Stimulated activated CD4-positive, alpha-beta T cell treated with anti-CD3 and anti-CD28 coated beads, Interleukin-4, amount 100 ng/mL, for 1 hour (primary cell): ENCODE measurements around the gene RIPPLY1.

Experiments used
- DNase-seq: peaks from one replicate; pipeline ENCODE4 v3.0.0-alpha.2; 2020

Gene RIPPLY1

GRCh38 chrX:106903291-106903824 is at the start of gene RIPPLY1:
Gene RIPPLY1 (minus strand): TSS chrX:106903341. CDS start chrX:106903287, 54 bp downstream.
- no peak for DNase-seq

- no peak for DNase-seq
Observed at GRCh38 chrX:106952538-106952937, 49.4 kb upstream of the RIPPLY1 start.

GRCh38 chrX:106952089-106952488 is 48.9 kb upstream of the RIPPLY1 start:
- no peak for DNase-seq

GRCh38 chrX:106951230-106951629 is 48.1 kb upstream of the RIPPLY1 start:
- no peak for DNase-seq

GRCh38 chrX:106950381-106950780 is 47.2 kb upstream of the RIPPLY1 start:
- DNase-seq: no peak

GRCh38 chrX:106949366-106949765 is 46.2 kb upstream of the RIPPLY1 start:
- DNase-seq: no peak

GRCh38 chrX:106948641-106949040 is 45.5 kb upstream of the RIPPLY1 start:
- DNase-seq: no peak

GRCh38 chrX:106946464-106946863 is 43.3 kb upstream of the RIPPLY1 start:
- DNase-seq: no peak

GRCh38 chrX:106940068-106940467 is 36.9 kb upstream of the RIPPLY1 start:
- DNase-seq: no peak

GRCh38 chrX:106939566-106939965 is 36.4 kb upstream of the RIPPLY1 start:
- DNase-seq: no peak

GRCh38 chrX:106936246-106936645 is 33.1 kb upstream of the RIPPLY1 start:
- DNase-seq: no peak

- DNase-seq: no peak
Observed at GRCh38 chrX:106935175-106935574, 32.0 kb upstream of the RIPPLY1 start.

GRCh38 chrX:106933538-106933961 is 30.4 kb upstream of the RIPPLY1 start:
- no peak for DNase-seq

- DNase-seq: no peak
Observed at GRCh38 chrX:106932960-106933537, 29.9 kb upstream of the RIPPLY1 start.

GRCh38 chrX:106932492-106932923 is 29.4 kb upstream of the RIPPLY1 start:
- no peak for DNase-seq

- no peak for DNase-seq
Observed at GRCh38 chrX:106931831-106932491, 28.8 kb upstream of the RIPPLY1 start.

- DNase-seq: no peak
Observed at GRCh38 chrX:106928227-106928626, 25.1 kb upstream of the RIPPLY1 start.

GRCh38 chrX:106927700-106928099 is 24.6 kb upstream of the RIPPLY1 start:
- DNase-seq: no peak

- no peak for DNase-seq
Observed at GRCh38 chrX:106927023-106927422, 23.9 kb upstream of the RIPPLY1 start.

GRCh38 chrX:106921637-106922036 is 18.5 kb upstream of the RIPPLY1 start:
- DNase-seq: no peak

- no peak for DNase-seq
Observed at GRCh38 chrX:106919932-106920452, 16.9 kb upstream of the RIPPLY1 start, which contains the start of gene CLDN2. Gene CLDN2 (plus strand): TSS chrX:106920402. CDS start chrX:106928229, 7,827 bp downstream.

- DNase-seq: no peak
Observed at GRCh38 chrX:106917830-106918500, 14.8 kb upstream of the RIPPLY1 start.

- no peak for DNase-seq
Observed at GRCh38 chrX:106912864-106913263, 9.7 kb upstream of the RIPPLY1 start.

- DNase-seq: no peak
Observed at GRCh38 chrX:106906361-106906760, 3.2 kb upstream of the RIPPLY1 start.
